IMR-90 (cell line): ENCODE data around the gene TVP23C. TPM values are rescaled to one million over a fixed set of nuclear protein-coding genes. Genes with fewer than 3 reads are reported as not detected.

ENCODE experiments used
- ATAC-seq: fragments of 200-7000 bp; cut with Tn5 transposase; 2 replicates; pipeline ENCODE4 v1.9.1; 2020; ENCODE audit warnings: low read depth, mild to moderate bottlenecking, moderate library complexity
- BruUV-seq: library from RNA; stranded (reverse); fragments of 400-500 nt; replicated peaks from 2 replicates; lab custom pipeline; 2021; lab: Mats Ljungman, UMichigan
- CTCF ChIA-PET: fragments of 300-600 bp; formaldehyde crosslinking; extraction: SDS; loops from one replicate; lab custom pipeline; 2021; ENCODE audit warnings: antibody characterized with exemption; lab: Yijun Ruan, JAX
- POLR2A ChIA-PET: fragments of 300-600 bp; sonication (Branson Sonifier 250); formaldehyde crosslinking; loops from one replicate; lab custom pipeline; 2022; ENCODE audit warnings: antibody characterized with exemption; ENCODE audit not compliant: unreplicated experiment; lab: Charles Lee
- DNase-seq: peaks from one replicate; pipeline ENCODE4 v3.0.0; 2013
- H2AFZ ChIP-seq: replicated peaks from 2 replicates; pipeline ENCODE3; 2013; ENCODE audit warnings: low read length, mild to moderate bottlenecking; ENCODE audit not compliant: poor library complexity
- H2AK5ac ChIP-seq: 2 replicates; pipeline ENCODE4 v1.6.1; 2013; ENCODE audit warnings: low read depth, low read length, inconsistent platforms
- H2AK9ac ChIP-seq: replicated peaks from 2 replicates; pipeline ENCODE3; 2013; ENCODE audit warnings: mild to moderate bottlenecking, low read depth, low read length, moderate library complexity; ENCODE audit not compliant: poor library complexity
- H2BK120ac ChIP-seq: 2 replicates; pipeline ENCODE4 v1.6.1; 2013; ENCODE audit warnings: low read depth, low read length, inconsistent platforms
- H2BK15ac ChIP-seq: 3 replicates; pipeline ENCODE4 v1.6.1; 2013; ENCODE audit warnings: low read depth, low read length, inconsistent platforms
- H2BK20ac ChIP-seq: 2 replicates; pipeline ENCODE4 v1.6.1; 2013; ENCODE audit warnings: low read depth, mild to moderate bottlenecking, inconsistent platforms, low read length, moderate library complexity
- H2BK5ac ChIP-seq: 2 replicates; pipeline ENCODE4 v1.6.1; 2013; ENCODE audit warnings: mild to moderate bottlenecking, low read depth, low read length, inconsistent platforms; ENCODE audit not compliant: poor library complexity, severe bottlenecking
- H3K14ac ChIP-seq: replicated peaks from 2 replicates; pipeline ENCODE4 v1.6.1; 2013; ENCODE audit warnings: low read depth, low read length, inconsistent platforms
- H3K18ac ChIP-seq: 2 replicates; pipeline ENCODE4 v1.6.1; 2013; ENCODE audit warnings: low read depth, low read length, control low read depth
- H3K23ac ChIP-seq: 2 replicates; pipeline ENCODE4 v1.6.1; 2013; ENCODE audit warnings: low read depth, low read length, inconsistent platforms
- H3K27ac ChIP-seq: 2 replicates; pipeline ENCODE4 v1.5.1; 2013; ENCODE audit warnings: mild to moderate bottlenecking, control low read depth, low read length; ENCODE audit not compliant: insufficient read depth
- H3K27me3 ChIP-seq: 2 replicates; pipeline ENCODE4 v1.6.1; 2013; ENCODE audit warnings: low read length; ENCODE audit not compliant: control insufficient read depth, insufficient read depth
- H3K36me3 ChIP-seq: 2 replicates; pipeline ENCODE4 v1.6.1; 2013; ENCODE audit warnings: low read length, mixed read lengths; ENCODE audit not compliant: control insufficient read depth, insufficient read depth
- H3K4ac ChIP-seq: 2 replicates; pipeline ENCODE4 v1.6.1; 2013; ENCODE audit warnings: low read depth, low read length, inconsistent platforms
- H3K4me1 ChIP-seq: 2 replicates; pipeline ENCODE4 v1.6.1; 2013; ENCODE audit warnings: low read length, mixed read lengths; ENCODE audit not compliant: control insufficient read depth, insufficient read depth
- H3K4me2 ChIP-seq: 2 replicates; pipeline ENCODE4 v1.6.1; 2013; ENCODE audit warnings: low read depth, mild to moderate bottlenecking, control low read depth, low read length, moderate library complexity
- H3K4me3 ChIP-seq: 2 replicates; pipeline ENCODE4 v1.5.1; 2013; ENCODE audit warnings: low read depth, mild to moderate bottlenecking, control low read depth, low read length, moderate library complexity; ENCODE audit not compliant: insufficient read depth
- H3K56ac ChIP-seq: 2 replicates; pipeline ENCODE4 v1.6.1; 2013; ENCODE audit warnings: low read length, inconsistent platforms; ENCODE audit not compliant: insufficient read depth; ENCODE audit errors: extremely low read depth
- H3K79me1 ChIP-seq, 2 experiments: 2 replicates each; pipeline ENCODE4 v1.6.1; 2013; ENCODE audit warnings: low read length in 2 of 2, inconsistent platforms in 1 of 2, low read depth in 1 of 2
- H3K9ac ChIP-seq: 2 replicates; pipeline ENCODE4 v1.6.1; 2013; ENCODE audit warnings: low read depth, low read length, control low read depth
- H3K9me1 ChIP-seq: 2 replicates; pipeline ENCODE4 v1.6.1; 2013; ENCODE audit warnings: low read length, inconsistent platforms; ENCODE audit not compliant: insufficient read depth
- H3K9me3 ChIP-seq: 2 replicates; pipeline ENCODE4 v1.6.1; 2013; ENCODE audit warnings: low read length; ENCODE audit not compliant: control insufficient read depth, insufficient read depth
- H4K20me1 ChIP-seq: 2 replicates; pipeline ENCODE4 v1.6.1; 2013; ENCODE audit warnings: low read length, inconsistent platforms; ENCODE audit not compliant: insufficient read depth
- H4K5ac ChIP-seq: 2 replicates; pipeline ENCODE4 v1.6.1; 2013; ENCODE audit warnings: mild to moderate bottlenecking, low read depth, low read length, control low read depth
- H4K8ac ChIP-seq, 2 experiments: 2 replicates each; pipeline ENCODE4 v1.6.1; 2013; ENCODE audit warnings: low read depth in 2 of 2, low read length in 2 of 2, control low read depth in 1 of 2, inconsistent platforms in 1 of 2
- H4K91ac ChIP-seq: 2 replicates; pipeline ENCODE4 v1.6.1; 2013; ENCODE audit warnings: low read depth, low read length, inconsistent platforms; ENCODE audit not compliant: insufficient read depth
- CEBPB ChIP-seq: IDR thresholded peaks from 2 replicates; pipeline ENCODE4 v1.6.1; 2012; ENCODE audit warnings: low read depth, low read length, improper control_type of control experiment
- CTCF ChIP-seq: conservative IDR thresholded peaks from 2 replicates; pipeline ENCODE4 v1.5.1; 2012; ENCODE audit warnings: mild to moderate bottlenecking, low read depth, low read length, improper control_type of control experiment
- MAFK ChIP-seq: IDR thresholded peaks from 2 replicates; pipeline ENCODE4 v1.6.1; 2012; ENCODE audit warnings: low read depth, low read length, improper control_type of control experiment
- MXI1 ChIP-seq: IDR thresholded peaks from 2 replicates; pipeline ENCODE4 v1.6.1; 2012; ENCODE audit warnings: low read depth, mild to moderate bottlenecking, low read length, moderate library complexity, borderline replicate concordance
- NFE2L2 ChIP-seq: fragments of 150-350 bp; IDR thresholded peaks from 2 replicates; pipeline ENCODE4 v1.6.1; 2016; ENCODE audit warnings: low read depth, mild to moderate bottlenecking, low read length
- RFX5 ChIP-seq: IDR thresholded peaks from 2 replicates; pipeline ENCODE4 v1.8.0; 2012; ENCODE audit warnings: low read depth, mild to moderate bottlenecking, low read length, moderate library complexity
- WGBS, 2 experiments: methylation state at CpG; one replicate each; pipeline versions ENCODE4 v1.1.5 to v1.1.7; 2013; ENCODE audit warnings: missing lambda C conversion rate in 2 of 2; ENCODE audit not compliant: insufficient read length in 1 of 2; ENCODE audit errors: extremely low coverage in 2 of 2; 5-methylcytosine and 5-hydroxymethylcytosine counted together
- dilution Hi-C: fragments of 300-500 bp; cut with HindIII; formaldehyde crosslinking; loops from one replicate; pipeline ENCODE4 v1.14.3; 2018; ENCODE audit warnings: low sequenced_read_pairs; ENCODE audit not compliant: unreplicated experiment
- in situ Hi-C: fragments of 300-500 bp; cut with MboI; formaldehyde crosslinking; loops from 3 replicates; pipeline ENCODE4 v1.14.3; 2019; ENCODE audit warnings: low sequenced_read_pairs, inconsistent platforms, mixed read lengths
- intact Hi-C: fragments of 100-400 bp; cut with micrococcal nuclease; formaldehyde crosslinking; loops from 2 replicates; pipeline ENCODE4 v1.10.0; 2022
- polyA plus RNA-seq, 3 experiments: library from polyadenylated mRNA; depleted of rRNA; stranded (reverse); fragments of >200 nt; gene quantifications; 2 replicates each; pipeline ENCODE4 v1.2.3, GENCODE V29; 2012; ENCODE audit warnings: low replicate concordance in 1 of 3
- total RNA-seq: library from RNA; depleted of rRNA; stranded (reverse); fragments of >200 nt; gene quantifications from 2 replicates; pipeline ENCODE4 v1.2.3, GENCODE V29; 2012

Gene TVP23C
- total and polyA plus RNA-seq, 2 of the 4 experiments (the other 2 are of a cell fraction), result 7.5 to 12.0 TPM

- Histone ChIP-seq H3K14ac (no peak overlapping the region; the same call in 1 of the 2 replicates), H4K91ac (no peak overlapping the region), H2AK5ac (no peak overlapping the region), H2BK120ac (no peak overlapping the region), H3K4me2 (no peak overlapping the region), H2BK20ac (no peak overlapping the region), H3K9me1 (peaks cover 30% of the 10 kb centered on the region), H3K23ac (no peak overlapping the region), H4K5ac (no peak overlapping the region), H3K27ac (no peak overlapping the region), H3K4ac (no peak overlapping the region), H3K79me1 (peaks cover 15 to 47% of the 10 kb centered on the region in 2 experiments; a peak in 3 of 4 replicates), H3K4me1 (peaks cover 26% of the 10 kb centered on the region), H3K4me3 (no peak overlapping the region), H4K8ac (no peak overlapping the region), H3K18ac (no peak overlapping the region), H3K9ac (no peak overlapping the region), H3K9me3 (no peaks in the 10 kb centered on the region), H2AK9ac (no peak overlapping the region), H3K56ac (no peak overlapping the region), H2BK5ac (no peak overlapping the region), H4K20me1 (peaks cover 7% of the 10 kb centered on the region; the same call in 1 of the 2 replicates), H2AFZ (no peak overlapping the region), H2BK15ac (no peak overlapping the region), H3K27me3 (no peaks in the 10 kb centered on the region), H3K36me3 (peaks cover 7% of the 10 kb centered on the region)
- TF ChIP-seq NFE2L2 (no peak), RFX5 (no peak), MAFK (no peak), MXI1 (no peak), CEBPB (no peak), CTCF (no peak)
- DNase-seq (no peak), ATAC-seq (no peak)
- intact Hi-C loops (no loop called here), in situ Hi-C loops (no loop called here), dilution Hi-C loops (no loop called here)
- ChIA-PET POLR2A (no interaction called here), CTCF (interaction anchor here (0.6 kb wide), 1 partner anchor 60 kb away, joined by 3 read pairs; no protein-coding TSS in a partner anchor)
- no CpG with 5 or more reads among the region's 2 CpGs for WGBS, 2 experiments
- no TSS peak for BruUV-seq
Observed at GRCh38 chr17:15511142-15511541, 52.1 kb downstream of the TVP23C start.
